ENCODE data around the gene LILRB3. TPM values are rescaled to one million over a fixed set of nuclear protein-coding genes. Genes with fewer than 3 reads are reported as not detected.

LILRB3 gene
- total RNA-seq, 4 donors from 2014 or later: 0.56 to 16.1 (median 10.1) TPM

GRCh38 chr19:54262470-54262869, 39.7 kb upstream of the LILRB3 start:
- no peak for DNase-seq
- TF ChIP-seq POLR2A (IDR thresholded peaks at IDR 0.05): no peak
- no peak for TF ChIP-seq CTCF (IDR thresholded peaks at IDR 0.05)
- intact Hi-C loops (cut with DNase I): no loop called here
- Histone ChIP-seq H3K4me3 (replicated peaks in 1 of 3) (no peak overlapping the region), H3K27me3 (no peaks in the 10 kb centered on the region), H3K4me1 (no peaks in the 10 kb centered on the region), H3K9me3 (no peaks in the 10 kb centered on the region), H3K27ac (no peak overlapping the region), H3K36me3 (no peaks in the 10 kb centered on the region)
- 92 to 93% methylated on average over 2 of the region's 2 CpGs for WGBS, 2 donors

- Histone ChIP-seq H3K9me3 (no peaks in the 10 kb centered on the region), H3K27ac (no peak overlapping the region), H3K36me3 (no peaks in the 10 kb centered on the region), H3K4me1 (no peaks in the 10 kb centered on the region), H3K4me3 (replicated peaks in 1 of 3) (no peak overlapping the region), H3K27me3 (no peaks in the 10 kb centered on the region)
- intact Hi-C loops (cut with DNase I): no loop called here
- TF ChIP-seq POLR2A (IDR thresholded peaks at IDR 0.05) (no peak), CTCF (IDR thresholded peaks at IDR 0.05) (no peak)
- DNase-seq: no peak
- 79 to 90% methylated on average over 9 to 11 of the region's 11 CpGs for WGBS, 2 donors
These were observed 39.3 kb upstream of the LILRB3 start for GRCh38 chr19:54262066-54262465.

DNA sequence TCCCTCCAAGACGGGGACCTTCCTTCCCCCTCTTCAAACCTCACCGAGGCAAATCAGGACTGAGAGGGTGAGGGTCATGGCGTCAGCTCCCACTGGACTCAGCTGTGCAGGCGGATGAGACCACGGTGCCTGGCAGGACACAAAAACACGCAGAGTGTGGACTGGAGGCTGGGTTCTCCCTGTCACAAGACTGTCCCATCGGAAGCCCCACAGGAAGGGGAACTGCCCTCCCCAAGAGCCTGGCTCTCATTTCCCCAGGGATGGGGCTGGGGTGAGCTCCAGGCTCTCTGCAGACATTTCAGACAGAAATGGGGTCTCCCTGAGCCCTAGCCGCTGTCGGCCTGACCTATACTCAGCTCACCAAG, 34.3 kb upstream of the LILRB3 start, which contains the start of gene LILRB5:
TSS of gene LILRB5 (minus strand) at position 158 of the 365 bp plus-strand sequence. CDS start at position 78, 80 bp downstream.
- Histone ChIP-seq H3K4me3 (replicated peaks in 1 of 3) (no peak within 1 kb of the TSS), H3K9me3 (no peaks in the 10 kb centered on the region), H3K4me1 (no peaks in the 10 kb centered on the region), H3K27me3 (no peaks in the 10 kb centered on the region), H3K36me3 (no peaks in the 10 kb centered on the region), H3K27ac (no peak within 1 kb of the TSS)
- intact Hi-C loops (cut with DNase I): no loop called here
- 48 to 67% methylated on average over 8 to 9 of the region's 9 CpGs for WGBS, 2 donors
- no peak for DNase-seq
- no peak for TF ChIP-seq POLR2A (IDR thresholded peaks at IDR 0.05)
- TF ChIP-seq CTCF (IDR thresholded peaks at IDR 0.05): no peak

DNA sequence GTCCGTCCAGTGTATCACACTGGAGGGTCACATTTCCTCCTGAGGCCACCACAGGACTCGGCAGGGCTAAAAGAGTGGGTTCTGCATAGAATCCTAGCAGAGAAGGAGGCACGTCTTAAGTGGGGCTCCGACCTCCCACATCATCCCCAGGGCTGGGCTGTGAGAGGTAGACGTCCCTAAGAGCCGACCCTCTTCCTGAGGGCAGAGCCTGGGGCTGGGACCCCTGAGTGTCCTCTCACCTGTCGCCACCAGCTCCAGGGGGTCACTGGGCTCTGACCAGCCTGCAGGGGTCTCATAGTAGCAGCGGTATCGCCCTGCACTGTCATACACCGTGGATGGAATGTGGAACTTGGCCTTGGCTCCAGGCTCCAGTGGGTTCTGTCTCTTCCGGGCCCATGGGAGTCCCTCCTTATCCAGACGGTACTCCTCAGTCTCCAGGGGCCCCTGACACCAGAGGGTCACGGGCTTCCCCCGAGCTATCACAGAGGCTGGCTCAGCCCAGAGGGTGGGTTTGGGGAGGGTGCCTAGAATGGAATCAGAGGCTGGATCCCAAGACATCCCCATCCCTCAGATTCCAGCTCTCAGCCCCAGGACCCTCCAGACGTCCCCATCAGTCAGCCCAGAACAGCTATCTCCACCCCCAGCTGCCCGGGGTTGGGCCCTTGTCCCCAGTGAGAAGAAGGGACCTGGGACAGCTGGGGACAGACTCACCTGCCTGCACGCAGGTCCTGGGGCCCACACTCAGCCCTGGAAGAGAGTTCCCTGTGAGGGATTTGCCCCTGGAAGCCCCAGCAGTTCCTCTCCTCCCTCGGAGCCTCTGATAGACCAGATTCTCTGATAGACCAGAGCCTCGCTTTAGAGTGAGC, 33.7 kb upstream of the LILRB3 start:
- intact Hi-C loops (cut with DNase I): no loop called here
- DNase-seq: no peak
- H3K36me3 ChIP-seq: no peaks in the 10 kb centered on the region
- 74 to 78% methylated on average over 12 to 19 of the region's 19 CpGs for WGBS, 2 donors
- no peak overlapping the region for H3K27ac ChIP-seq
- no peaks in the 10 kb centered on the region for H3K9me3 ChIP-seq
- H3K27me3 ChIP-seq: no peaks in the 10 kb centered on the region
- no peak overlapping the region for H3K4me3 ChIP-seq (replicated peaks in 1 of 3)
- TF ChIP-seq CTCF (IDR thresholded peaks at IDR 0.05) (no peak), POLR2A (IDR thresholded peaks at IDR 0.05) (no peak)
- H3K4me1 ChIP-seq: no peaks in the 10 kb centered on the region

DNA sequence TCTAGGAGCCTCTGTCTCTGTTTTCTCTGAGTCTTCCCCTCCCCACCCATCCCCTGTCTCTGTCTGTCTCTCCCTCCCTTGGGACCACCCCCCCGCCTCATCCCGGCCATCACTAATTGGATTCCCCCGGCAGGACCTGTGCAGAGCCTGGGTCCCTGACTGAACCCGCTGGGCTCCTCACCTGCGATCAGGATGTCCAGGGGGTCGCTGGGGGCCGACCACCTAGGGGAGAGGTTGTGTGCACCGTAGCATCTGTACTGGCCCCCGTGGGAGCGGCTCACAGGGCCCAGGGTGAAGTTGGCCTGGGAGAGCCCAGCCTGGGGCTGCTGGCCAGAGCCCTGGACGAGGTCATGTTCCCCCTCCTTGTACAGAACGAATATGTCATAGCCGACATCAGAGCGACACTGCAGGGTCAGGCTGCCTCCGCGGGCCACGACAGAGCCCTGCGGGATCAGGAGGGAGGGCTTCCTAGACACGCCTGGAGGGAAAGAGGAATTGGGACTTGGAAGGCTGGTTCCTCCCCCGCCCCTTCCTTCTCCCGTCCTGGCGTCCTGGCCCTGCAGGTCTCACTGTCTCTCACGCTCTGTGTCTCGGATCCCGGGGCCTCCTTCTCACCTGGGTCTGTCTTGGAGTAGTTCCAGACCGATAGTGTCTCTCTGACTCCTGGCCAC, 32.4 kb upstream of the LILRB3 start:
- no peak for DNase-seq
- Histone ChIP-seq H3K27ac (no peak overlapping the region), H3K9me3 (no peaks in the 10 kb centered on the region), H3K4me3 (replicated peaks in 1 of 3) (no peak overlapping the region), H3K27me3 (no peaks in the 10 kb centered on the region), H3K4me1 (no peaks in the 10 kb centered on the region), H3K36me3 (no peaks in the 10 kb centered on the region)
- TF ChIP-seq POLR2A (IDR thresholded peaks at IDR 0.05) (no peak), CTCF (IDR thresholded peaks at IDR 0.05) (no peak)
- 63 to 67% methylated on average over 4 to 17 of the region's 26 CpGs for WGBS, 2 donors
- intact Hi-C loops (cut with DNase I): no loop called here
